Non-pigmented ciliary epithelial cell (primary cell): ENCODE data around the gene TSPO2.

ENCODE experiments used
- DNase-seq: peaks from one replicate; pipeline ENCODE4 v3.0.0-alpha.2; 2010; ENCODE audit warnings: low read depth

Gene TSPO2

DNA sequence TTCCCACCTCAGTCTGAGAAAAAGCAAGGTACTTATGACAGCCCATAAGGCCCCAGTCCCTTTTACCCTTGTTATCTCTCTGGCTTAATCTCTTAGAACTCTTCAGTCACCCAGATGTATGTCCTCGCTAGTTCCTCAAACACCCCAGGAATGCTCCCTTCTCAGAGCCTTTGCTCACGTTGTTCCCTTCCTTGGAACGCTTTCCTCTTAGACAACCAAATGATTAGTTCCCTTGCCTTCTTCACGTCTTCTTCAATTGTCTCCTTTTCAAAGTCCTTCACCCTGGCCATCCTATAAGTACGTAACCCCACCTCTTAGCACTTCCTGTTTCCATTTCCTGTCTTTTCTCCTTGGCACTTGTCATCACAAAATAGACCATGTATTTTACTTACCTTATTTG is 9.6 kb downstream of the TSPO2 start:
- no peak for DNase-seq

DNA sequence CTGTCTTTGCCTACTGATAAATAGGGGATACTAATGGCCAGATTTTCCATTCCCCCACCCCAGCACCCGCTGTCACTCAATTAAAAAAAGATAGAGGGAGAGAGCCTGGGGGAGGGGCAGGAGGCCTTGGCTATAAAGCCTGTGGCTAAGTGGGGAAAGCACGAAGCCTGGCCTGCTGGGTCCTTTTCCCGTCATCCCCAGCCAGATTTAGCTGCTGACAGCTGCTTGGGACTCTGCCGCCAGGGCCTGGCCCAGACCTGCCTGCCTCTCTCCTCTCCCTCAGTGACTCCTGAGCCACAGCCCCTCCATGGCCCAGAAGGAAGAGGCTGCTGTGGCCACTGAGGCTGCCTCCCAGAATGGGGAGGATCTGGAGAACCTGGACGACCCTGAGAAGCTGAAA is 10.8 kb downstream of the TSPO2 start, which contains the start of gene APOBEC2:
Gene APOBEC2, plus strand, starts transcription at position 162 of the 400 bp plus-strand sequence. Its CDS starts 146 bp downstream, at position 308.
- DNase-seq = no peak

DNA sequence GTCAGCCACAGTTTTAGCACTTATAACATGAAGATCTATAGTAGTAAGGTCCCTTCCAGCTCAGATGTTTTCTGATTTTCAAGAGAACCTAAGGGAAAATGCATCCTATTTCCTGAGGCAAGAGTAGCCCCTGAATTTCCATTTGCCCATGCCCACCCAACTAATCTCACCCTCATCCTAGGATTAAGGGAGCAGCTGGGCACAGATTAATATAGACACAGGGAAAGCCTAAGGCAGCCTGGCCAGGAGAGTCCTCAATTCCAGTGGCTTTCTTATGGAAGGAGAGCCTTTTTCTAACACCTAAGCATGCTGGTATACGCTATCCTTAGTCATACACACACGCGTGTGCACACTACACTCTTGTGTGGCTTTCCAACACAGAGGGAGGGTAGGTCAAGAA is 12.2 kb downstream of the TSPO2 start:
- no peak for DNase-seq

- DNase-seq = no peak
Measured at GRCh38 chr6:41055149-41055548, 12.9 kb downstream of the TSPO2 start.

DNA sequence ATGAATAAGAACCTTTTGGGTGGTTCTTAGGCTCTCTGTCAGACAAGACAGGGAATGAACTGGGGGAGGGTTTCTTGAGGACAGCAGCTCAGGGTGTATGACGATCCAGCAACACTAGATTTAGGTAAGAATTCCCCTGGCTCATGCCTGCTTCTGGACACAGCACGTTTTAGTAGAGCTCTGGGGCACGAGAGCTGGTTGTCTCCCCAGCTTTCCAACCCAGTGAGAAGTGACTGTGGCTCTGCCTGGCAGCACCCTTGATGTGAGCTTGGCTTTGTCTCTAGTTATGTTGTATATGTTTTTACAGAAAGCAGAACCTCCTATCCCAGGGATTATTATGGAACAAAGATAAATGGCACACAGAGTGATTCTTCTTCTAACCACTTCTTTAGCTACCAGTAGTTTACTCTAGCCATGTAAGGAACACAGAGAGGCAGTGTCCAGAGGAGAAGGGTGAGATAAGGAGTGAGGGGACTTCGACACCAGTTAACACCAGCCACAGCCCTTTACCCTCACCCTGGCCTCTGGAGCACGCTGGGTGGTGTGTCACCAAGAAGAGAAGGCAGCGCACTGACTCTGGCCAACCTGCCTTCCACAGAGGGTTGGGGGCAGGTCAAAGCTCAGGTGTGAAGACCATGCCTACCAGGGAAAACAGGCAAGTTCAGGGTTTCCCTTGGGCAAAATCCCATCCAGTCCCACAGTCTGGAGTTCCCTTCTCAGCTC is 14.7 kb downstream of the TSPO2 start:
- no peak for DNase-seq

DNA sequence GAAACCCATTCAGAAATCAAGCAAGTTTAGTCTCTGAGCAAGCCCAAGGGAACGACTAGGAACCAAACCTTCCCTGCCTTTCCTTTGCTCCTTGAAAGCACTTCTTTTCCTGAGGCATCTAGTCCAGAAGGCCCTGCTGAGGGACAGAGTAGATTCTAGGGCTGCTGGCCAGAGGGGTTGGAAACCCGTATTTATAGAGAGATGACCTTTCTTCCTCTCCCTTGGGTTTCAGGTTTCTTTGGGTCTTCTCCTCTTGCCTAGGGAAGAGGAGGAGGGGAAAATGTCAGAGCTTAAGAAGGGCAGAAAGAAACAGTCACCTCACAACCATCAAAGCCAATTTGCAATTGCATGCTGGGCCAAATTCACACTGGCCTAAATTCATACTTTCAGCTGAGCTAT is 16.5 kb downstream of the TSPO2 start:
- no peak for DNase-seq

DNA sequence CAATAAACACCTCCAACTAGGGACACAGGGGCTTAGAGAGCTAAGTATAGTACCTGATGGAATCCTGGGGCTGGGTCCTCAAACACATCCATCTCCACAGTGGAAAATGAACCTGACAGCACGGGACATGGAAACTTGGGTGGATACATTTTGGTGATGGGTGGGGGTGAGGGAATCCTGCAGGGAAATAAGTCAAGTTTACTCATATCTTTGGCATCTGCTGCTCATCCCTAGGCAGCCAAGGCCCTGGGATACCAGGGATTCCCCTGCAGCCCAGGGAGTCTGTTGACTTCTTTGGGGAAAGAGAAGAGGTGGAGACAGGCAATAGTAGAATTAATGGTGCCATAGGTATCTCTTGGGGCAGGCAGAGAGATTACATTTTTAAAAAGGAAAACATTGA is 17.3 kb downstream of the TSPO2 start:
- DNase-seq = no peak

DNA sequence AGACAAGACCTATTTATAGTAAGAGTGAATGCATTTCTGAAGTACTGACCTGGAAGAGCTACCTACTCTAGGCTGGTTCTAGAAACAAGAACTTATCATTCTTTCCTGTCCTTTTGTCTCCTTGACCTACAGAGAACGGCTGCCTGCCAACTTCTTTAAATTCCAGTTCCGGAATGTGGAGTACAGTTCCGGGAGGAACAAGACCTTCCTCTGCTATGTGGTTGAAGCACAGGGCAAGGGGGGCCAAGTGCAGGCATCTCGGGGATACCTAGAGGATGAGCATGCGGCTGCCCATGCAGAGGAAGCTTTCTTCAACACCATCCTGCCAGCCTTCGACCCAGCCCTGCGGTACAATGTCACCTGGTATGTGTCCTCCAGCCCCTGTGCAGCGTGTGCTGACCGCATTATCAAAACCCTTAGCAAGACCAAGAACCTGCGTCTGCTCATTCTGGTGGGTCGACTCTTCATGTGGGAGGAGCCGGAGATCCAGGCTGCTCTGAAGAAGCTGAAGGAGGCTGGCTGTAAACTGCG is 19.0 kb downstream of the TSPO2 start:
- DNase-seq = no peak

DNA sequence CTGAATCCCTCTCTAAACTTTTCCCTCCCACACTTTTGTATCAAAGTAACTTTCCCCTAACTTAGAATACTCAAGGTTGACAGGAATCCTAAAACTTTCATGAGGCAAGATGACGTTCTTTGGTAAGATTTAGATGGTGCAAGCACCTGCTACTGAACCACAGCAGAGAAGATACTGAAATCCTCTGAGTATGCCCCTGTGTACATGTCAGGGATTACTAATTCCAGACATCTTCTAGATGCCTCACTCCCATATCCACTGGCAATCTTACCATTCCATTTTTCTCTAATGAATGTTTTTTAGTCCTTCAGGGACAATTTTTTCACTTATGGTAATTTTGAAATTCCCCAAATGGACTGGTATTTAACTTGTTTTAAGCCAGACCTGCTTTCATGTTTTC is 19.8 kb downstream of the TSPO2 start:
- DNase-seq = no peak

- no peak for DNase-seq
Measured at GRCh38 chr6:41063884-41064285, 21.6 kb downstream of the TSPO2 start.

DNA sequence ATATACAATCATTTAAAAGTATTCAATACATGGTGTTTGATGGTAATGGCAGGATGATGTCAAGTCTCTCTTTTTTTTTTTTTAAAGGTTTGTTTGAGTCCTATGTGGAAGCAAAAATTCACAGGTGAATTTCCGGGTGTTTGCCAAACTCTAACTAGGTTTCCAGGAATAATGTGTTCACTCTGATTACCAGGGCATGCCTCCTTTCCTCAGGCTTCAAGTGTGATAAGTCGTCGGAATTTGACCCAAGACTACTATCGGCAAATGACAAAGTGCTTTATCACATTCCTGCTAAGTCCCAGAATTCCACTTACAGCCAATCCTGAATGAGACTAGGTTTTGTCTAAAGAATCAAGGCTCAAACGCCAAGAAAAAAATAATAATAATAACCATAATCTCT is 22.6 kb downstream of the TSPO2 start:
- DNase-seq = no peak

DNA sequence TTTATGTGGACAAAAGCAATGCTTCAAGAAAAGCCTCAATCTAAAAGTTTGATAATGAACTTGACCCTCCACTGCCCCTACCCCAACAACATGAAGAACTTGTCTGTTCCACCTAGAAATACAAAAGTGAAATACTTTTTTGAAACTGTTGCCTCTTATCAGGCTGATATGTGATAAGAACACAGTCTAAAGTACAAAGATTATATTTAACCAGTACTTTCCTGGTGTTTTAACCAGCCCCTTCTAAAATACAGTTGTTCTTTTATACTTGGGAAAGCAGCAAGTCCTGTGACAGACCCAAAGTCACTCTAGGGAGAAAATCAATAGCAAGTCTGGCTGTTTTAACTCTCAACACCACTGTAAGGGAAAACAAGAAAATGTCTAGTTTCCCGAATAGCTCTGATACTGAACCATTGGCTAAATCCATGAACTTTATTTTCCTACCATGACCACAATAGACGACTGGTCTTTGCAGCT is 23.3 kb downstream of the TSPO2 start:
- no peak for DNase-seq

DNA sequence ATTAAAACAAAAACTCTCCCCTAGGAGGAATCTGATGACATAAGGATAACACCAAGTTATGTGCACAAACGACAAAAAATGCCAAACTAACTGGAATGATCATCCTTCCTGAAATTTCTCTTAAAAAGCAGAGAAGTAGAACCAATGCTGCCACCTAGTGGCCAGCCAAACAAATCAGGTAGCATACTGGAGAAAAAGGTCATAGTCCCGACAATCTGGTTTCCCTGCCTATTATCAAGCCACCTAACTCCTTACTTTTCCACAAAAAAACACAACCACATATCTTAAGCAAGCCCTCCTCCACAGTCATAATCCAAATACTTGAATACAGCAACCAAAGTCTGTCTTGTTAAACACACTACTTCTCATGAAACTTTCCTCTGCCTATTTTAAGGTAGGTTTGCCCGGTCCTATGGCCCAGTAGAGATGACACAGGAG is 24.6 kb downstream of the TSPO2 start:
- DNase-seq = no peak

DNA sequence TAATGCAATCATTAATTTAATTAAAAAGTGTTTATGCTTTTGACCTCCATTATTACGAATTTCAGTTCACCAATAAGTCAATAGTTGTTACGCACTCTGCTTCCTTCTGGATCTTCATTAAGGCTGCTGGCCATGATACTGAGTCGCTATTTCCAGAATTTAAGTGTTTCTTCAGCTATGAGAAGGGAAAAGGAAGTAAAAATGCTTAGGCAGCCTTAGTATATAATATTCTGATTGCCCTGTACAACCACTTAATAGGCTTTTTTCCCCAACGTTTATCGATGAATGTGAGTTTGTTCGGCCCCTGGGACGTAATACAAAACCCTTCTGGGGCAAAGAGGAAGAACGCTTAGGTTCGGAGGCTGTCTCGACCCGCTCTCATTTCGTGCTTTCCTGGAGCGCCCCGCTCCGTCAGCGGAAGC is 29.2 kb downstream of the TSPO2 start:
- no peak for DNase-seq

DNA sequence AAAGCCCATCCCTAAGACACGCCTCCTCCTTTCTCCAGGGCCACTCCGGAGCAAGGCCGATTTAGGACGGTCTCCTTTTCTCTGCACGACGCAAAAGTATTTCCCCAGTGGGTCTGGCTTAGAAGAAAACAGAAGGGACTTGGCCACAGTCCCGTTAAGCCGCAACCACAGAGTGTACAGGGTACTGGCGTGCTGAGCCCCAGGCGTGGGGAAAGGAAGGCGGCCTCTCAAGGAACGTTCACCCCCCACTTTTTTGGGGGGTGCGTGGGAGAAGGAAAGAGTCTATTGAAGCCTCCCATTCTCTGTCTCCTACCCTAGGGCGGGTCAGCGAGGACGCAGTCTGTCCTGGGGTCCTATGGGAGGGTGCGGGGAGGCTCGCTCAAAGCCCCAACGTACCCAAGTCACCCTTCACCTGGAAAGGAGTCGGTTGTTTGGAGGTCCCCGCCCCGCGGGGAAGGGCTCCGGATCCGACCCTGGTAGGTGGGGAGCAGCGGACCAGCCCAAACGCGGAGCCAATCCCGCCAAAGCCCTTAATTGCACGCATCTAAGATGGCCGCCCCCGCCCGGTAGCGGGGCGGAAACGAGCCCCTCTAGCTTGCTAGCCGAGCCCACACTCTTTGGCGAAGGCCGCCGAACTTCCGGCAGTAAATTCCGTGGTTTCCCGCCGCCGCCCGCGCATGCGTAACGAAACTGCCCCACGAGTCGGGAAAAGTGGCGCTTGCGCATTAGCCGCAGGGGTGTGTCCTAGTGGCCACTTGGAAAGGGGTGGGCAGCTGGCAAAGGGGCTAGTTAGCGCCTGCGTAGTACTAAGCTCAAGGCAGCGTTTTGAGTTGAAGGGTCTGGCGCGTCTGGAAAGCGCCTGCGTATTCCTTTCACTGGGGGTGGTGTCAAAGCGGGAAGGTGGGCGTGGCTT is 29.9 kb downstream of the TSPO2 start, which contains the start of gene OARD1:
Gene OARD1, minus strand, starts transcription at position 434 of the 913 bp plus-strand sequence. CDS start 722 bp downstream, outside the sequence.
- no peak for DNase-seq

- peak; percentile 98 for DNase-seq
Measured at GRCh38 chr6:41072836-41073202, 30.6 kb downstream of the TSPO2 start, which contains the start of gene NFYA. NFYA (plus strand) TSS chr6:41072974; CDS start chr6:41079090, 6,116 bp downstream.

DNA sequence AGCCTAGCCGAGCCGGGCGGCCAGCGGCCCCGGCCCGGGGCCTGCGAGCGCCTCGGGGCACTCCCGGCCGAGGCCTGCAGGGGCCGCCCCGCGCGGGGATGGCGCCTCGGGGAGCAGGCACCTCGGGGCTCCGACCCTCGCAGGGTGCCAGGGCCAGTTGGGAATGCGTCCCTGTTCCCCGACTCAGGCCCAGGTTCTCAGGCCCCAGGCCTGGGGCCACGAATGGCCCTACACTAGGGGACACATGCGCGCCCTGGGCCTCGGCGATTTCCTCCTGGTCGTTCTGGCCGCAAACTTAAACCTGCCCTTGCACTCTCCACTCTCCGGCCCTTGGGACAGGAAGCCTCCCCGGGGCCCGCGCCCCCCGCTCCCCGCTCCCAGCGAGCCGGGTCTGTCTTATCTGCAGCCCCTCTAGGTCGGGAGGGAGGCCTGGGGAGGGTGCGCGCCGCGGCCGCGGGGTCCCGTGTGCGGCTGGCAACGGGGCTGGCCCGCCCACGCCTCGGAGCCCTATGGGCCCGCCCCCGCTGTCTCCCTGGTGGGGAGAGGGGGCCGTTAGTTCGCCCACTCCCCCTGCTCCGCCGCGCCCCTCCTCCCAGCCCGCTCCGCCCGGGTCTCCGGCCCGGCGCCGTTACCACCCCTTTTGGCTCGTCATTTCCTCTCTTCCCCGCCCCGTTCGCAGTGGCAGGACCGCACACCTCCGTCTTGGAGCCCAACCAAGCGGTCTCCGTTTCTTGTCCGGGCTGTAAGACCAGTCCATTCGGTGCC is 31.1 kb downstream of the TSPO2 start:
- DNase-seq = no peak

DNA sequence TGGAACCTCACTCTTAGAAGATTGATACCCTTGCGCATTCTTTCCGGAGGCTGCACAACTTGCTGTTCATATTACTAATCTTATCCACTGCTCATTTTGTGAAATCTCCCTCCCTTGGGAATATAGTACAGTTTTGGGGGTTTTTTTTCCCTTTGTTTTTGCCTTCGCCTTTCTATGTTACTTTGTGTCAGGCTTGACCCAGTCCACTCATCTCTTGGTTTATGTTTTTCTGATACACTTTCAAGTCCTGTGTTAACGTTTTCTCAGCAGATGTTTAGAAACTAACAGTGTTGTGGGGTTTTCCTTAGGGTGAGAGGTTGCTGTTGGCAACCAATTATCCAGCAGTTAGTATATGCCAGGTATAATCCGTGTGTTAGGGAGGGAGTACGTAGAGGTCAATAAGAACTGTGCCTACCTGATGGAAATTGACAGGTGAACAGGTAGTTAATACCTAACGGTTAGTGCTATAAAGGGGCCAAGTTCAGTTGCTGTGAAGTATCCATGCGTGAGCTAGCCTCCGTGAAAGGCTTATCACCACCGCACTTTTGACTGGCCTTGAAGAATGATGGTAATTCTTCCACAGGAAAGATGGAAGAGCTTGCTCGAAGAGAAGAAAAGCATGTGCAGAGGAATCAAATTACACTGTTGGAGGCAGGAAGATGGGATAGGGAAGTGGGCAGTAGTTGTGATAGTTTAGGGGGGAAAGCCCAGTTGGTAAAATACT is 31.9 kb downstream of the TSPO2 start:
- no peak for DNase-seq

GRCh38 chr6:41074692-41075436 is 32.6 kb downstream of the TSPO2 start:
- DNase-seq = no peak
